GM12878 (cell line): ENCODE measurements around the gene CAMK2A. TPM values are rescaled to one million over a fixed set of nuclear protein-coding genes. Genes with fewer than 3 reads are reported as not detected.

Experiments
- ATAC-seq: fragments of 200-7000 bp; cut with Tn5 transposase; 3 replicates; pipeline ENCODE4 v1.9.1; 2020; ENCODE audit warnings: mild to moderate bottlenecking, moderate library complexity
- BruUV-seq: library from RNA; stranded (reverse); fragments of 400-500 nt; replicated peaks from 2 replicates; lab custom pipeline; 2021; lab: Mats Ljungman, UMichigan
- CTCF ChIA-PET: fragments of 300-600 bp; sonication (Branson Sonifier 250); formaldehyde crosslinking; extraction: SDS; loops from one replicate; lab custom pipeline; 2021; ENCODE audit warnings: inconsistent platforms; lab: Yijun Ruan, JAX
- POLR2A ChIA-PET: fragments of 350-600 bp; formaldehyde crosslinking; extraction: SDS; loops from one replicate; lab custom pipeline; 2021; ENCODE audit warnings: inconsistent platforms; lab: Charles Lee
- RAD21 ChIA-PET: fragments of 300-600 bp; sonication (Branson Sonifier 250); formaldehyde crosslinking; loops from one replicate; lab custom pipeline; 2023; ENCODE audit warnings: antibody characterized with exemption; ENCODE audit not compliant: unreplicated experiment; lab: Charles Lee
- SMC1A ChIA-PET: fragments of 300-600 bp; sonication (Branson Sonifier 250); formaldehyde crosslinking; loops from one replicate; lab custom pipeline; 2023; ENCODE audit not compliant: unreplicated experiment, uncharacterized antibody; lab: Charles Lee
- DNase-seq: peaks from one replicate; pipeline ENCODE4 v3.0.0-alpha.2; 2011; ENCODE audit warnings: low read depth, low spot score
- FAIRE-seq: peaks from 3 replicates; lab custom pipeline; 2011; peaks lifted over from hg19 to GRCh38; lab: Jason Lieb, UNC
- H2AFZ ChIP-seq: 2 replicates; pipeline ENCODE4 v1.6.0; 2011; ENCODE audit warnings: low read depth, low read length, control low read depth; ENCODE audit not compliant: control insufficient read depth
- H3K27ac ChIP-seq: 2 replicates; pipeline ENCODE4 v1.5.1; 2011; ENCODE audit warnings: control low read depth; ENCODE audit not compliant: control insufficient read depth, insufficient read depth
- H3K27me3 ChIP-seq, 2 experiments: replicated peaks in 1 of 2; 2 replicates each; pipeline versions ENCODE4 v1.6.0 to v1.6.1; 2011; ENCODE audit warnings: low read length in 1 of 2; ENCODE audit not compliant: control insufficient read depth in 2 of 2, insufficient read depth in 2 of 2
- H3K36me3 ChIP-seq, 2 experiments: 2 replicates each; pipeline ENCODE4 v1.5.1; 2011; ENCODE audit warnings: low read length in 1 of 2; ENCODE audit not compliant: control insufficient read depth in 2 of 2, insufficient read depth in 2 of 2
- H3K4me1 ChIP-seq: 2 replicates; pipeline ENCODE4 v1.6.1; 2011; ENCODE audit warnings: mild to moderate bottlenecking, low read length, moderate library complexity, mixed read lengths; ENCODE audit not compliant: control insufficient read depth, insufficient read depth
- H3K4me2 ChIP-seq: 2 replicates; pipeline ENCODE4 v1.6.0; 2011; ENCODE audit warnings: control low read depth; ENCODE audit not compliant: control insufficient read depth, insufficient read depth
- H3K4me3 ChIP-seq: fragments of 200-600 bp; sonication (generic); 2 replicates; pipeline ENCODE4 v1.5.1; 2016
- H3K79me2 ChIP-seq: 2 replicates; pipeline ENCODE4 v1.6.0; 2011; ENCODE audit warnings: low read length; ENCODE audit not compliant: control insufficient read depth, insufficient read depth
- H3K9ac ChIP-seq: 2 replicates; pipeline ENCODE4 v1.8.0; 2011; ENCODE audit warnings: low read length, control low read depth, mixed read lengths; ENCODE audit not compliant: control insufficient read depth, insufficient read depth
- H3K9me3 ChIP-seq: replicated peaks from 3 replicates; pipeline ENCODE4 v1.5.1; 2011; ENCODE audit warnings: mild to moderate bottlenecking, low read length; ENCODE audit not compliant: control insufficient read depth, insufficient read depth
- H4K20me1 ChIP-seq: 2 replicates; pipeline ENCODE4 v1.6.0; 2011; ENCODE audit not compliant: control insufficient read depth, insufficient read depth
- SREBF1 ChIP-seq: IDR thresholded peaks from 2 replicates; pipeline ENCODE4 v1.6.1; 2012; ENCODE audit warnings: mild to moderate bottlenecking, low read length
- WGBS: methylation state at CpG from one replicate; pipeline ENCODE4 v1.1.6; 2016; ENCODE audit warnings: low lambda C conversion rate; ENCODE audit not compliant: insufficient replicate concordance, insufficient coverage; ENCODE audit errors: missing lambda C conversion rate; 5-methylcytosine and 5-hydroxymethylcytosine counted together
- in situ Hi-C: fragments of 300-500 bp; cut with MboI; formaldehyde crosslinking; loops from 9 replicates; pipeline ENCODE4 v1.14.3; 2018; ENCODE audit warnings: mixed read lengths
- intact Hi-C: fragments of 100-400 bp; cut with micrococcal nuclease; formaldehyde crosslinking; loops from one replicate; pipeline ENCODE4 v1.14.2; 2022; ENCODE audit not compliant: unreplicated experiment
- polyA plus RNA-seq, 11 experiments: library from polyadenylated mRNA; depleted of rRNA in 4 of 11; unstranded in 6 of 11; stranded (reverse) in 5 of 11; fragments of >200 nt; fragmentation: Nextera tagmentation in 4 of 11; fragmentation: Illumina TruSeq in 1 of 11; extraction: Ambion mirVana in 4 of 11; extraction: Trizol in 1 of 11; gene quantifications; 1 replicate in 1 of 11; 2 replicates in 10 of 11; pipeline versions ENCODE4 v1.2.1 to v1.2.3, GENCODE V29; 2011 to 2016; ENCODE audit warnings: inconsistent platforms in 2 of 11, missing spikeins in 2 of 11, low read depth in 1 of 11
- total RNA-seq, 4 experiments: library from RNA; depleted of rRNA in 3 of 4; stranded (reverse); fragments of >200 nt in 3 of 4; fragmentation: Illumina TruSeq in 1 of 4; extraction: Trizol in 1 of 4; gene quantifications; 2 replicates each; pipeline versions ENCODE4 v1.2.1 to v1.2.3, GENCODE V29; 2013 to 2021
- TF ChIP-seq, protein P1 (sequence below), 3 experiments: IDR thresholded peaks in 2 of 3; conservative IDR thresholded peaks in 1 of 3; 2 replicates each; pipeline ENCODE4 v1.5.1; 2011; ENCODE audit warnings: low read depth in 3 of 3, low read length in 3 of 3, mild to moderate bottlenecking in 3 of 3, control low read depth in 2 of 3, moderate library complexity in 2 of 3, inconsistent platforms in 1 of 3, mixed read lengths in 1 of 3; ENCODE audit not compliant: control insufficient read depth in 2 of 3, insufficient read depth in 1 of 3; ENCODE audit errors: extremely low read depth in 1 of 3

Gene CAMK2A
- total and polyA plus RNA-seq, 10 of the 15 experiments (the other 5 are each of a cell fraction or from before 2014, with no cell fraction given) = 0.11 TPM; not detected in 9

DNA sequence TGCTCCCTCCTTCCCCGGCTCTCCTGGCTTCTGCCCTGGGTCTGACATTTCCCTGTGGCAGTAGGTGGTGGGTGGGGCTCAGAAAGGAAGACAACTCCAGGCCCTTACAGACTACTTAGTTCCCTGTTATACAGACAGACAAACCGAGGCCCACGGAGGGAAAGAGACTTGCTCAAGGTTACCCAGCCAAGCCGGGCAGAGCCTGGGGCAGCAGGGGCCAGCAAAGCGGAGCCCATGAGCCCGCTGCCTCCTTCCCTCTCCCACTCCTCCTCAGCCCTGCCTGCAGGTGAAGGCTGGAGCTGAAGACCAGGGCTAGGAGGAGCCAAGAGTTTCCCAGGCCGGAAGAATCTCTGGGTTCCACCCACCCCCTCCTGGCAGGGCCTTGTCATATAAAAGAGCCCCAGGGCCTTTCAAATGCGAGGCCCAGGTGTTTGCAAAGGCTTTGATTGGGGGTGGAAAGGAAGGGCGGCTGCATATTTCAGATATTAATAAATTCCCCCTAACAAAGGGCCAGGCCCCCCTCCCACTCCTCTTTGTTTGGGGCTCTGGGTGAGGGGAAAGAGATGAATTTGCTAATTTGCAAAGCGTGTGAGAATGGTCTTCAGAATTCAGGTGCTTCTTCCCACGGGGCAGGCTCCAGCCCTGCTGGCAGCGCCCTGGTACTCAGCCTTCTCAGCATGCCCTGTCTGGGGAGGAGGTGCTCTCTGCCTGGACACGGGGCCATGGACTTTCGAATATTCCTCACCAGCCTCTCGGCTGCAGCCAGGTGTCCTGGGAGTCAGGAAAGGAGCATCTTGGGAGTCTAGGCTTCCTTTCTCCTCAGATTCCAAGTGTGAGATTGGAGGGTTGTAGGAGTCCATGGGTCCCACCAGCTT is 78.2 kb downstream of the CAMK2A start:
- BruUV-seq = no TSS peak
- in situ Hi-C loops (no loop called here), intact Hi-C loops (loop anchor here (10.0 kb wide), 1 partner anchor 577 kb away; no protein-coding TSS in a partner anchor)
- 0 out of 3 replicates have a peak, but pooled peaks have one; percentile 9 for ATAC-seq
- no peak for TF ChIP-seq SREBF1
- TF ChIP-seq, protein P1, sequence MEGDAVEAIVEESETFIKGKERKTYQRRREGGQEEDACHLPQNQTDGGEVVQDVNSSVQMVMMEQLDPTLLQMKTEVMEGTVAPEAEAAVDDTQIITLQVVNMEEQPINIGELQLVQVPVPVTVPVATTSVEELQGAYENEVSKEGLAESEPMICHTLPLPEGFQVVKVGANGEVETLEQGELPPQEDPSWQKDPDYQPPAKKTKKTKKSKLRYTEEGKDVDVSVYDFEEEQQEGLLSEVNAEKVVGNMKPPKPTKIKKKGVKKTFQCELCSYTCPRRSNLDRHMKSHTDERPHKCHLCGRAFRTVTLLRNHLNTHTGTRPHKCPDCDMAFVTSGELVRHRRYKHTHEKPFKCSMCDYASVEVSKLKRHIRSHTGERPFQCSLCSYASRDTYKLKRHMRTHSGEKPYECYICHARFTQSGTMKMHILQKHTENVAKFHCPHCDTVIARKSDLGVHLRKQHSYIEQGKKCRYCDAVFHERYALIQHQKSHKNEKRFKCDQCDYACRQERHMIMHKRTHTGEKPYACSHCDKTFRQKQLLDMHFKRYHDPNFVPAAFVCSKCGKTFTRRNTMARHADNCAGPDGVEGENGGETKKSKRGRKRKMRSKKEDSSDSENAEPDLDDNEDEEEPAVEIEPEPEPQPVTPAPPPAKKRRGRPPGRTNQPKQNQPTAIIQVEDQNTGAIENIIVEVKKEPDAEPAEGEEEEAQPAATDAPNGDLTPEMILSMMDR (IDR thresholded peaks at IDR 0.05 in 2 of 3, conservative IDR thresholded peaks at IDR 0.05 in 1 of 3; ENCODE audit: control insufficient read depth in 2 of 3, extremely low read depth in 1 of 3, insufficient read depth in 1 of 3, low read depth in 3 of 3, low read length in 3 of 3) = peak in 1 of 3 experiments; percentile 12; a peak in 2 of 6 replicates
- FAIRE-seq = no peak
- no peaks in the 10 kb centered on the region for H3K9me3 ChIP-seq
- H3K9ac ChIP-seq = no peak overlapping the region
- no peaks in the 10 kb centered on the region for H3K36me3 ChIP-seq
- no peaks in the 10 kb centered on the region for H3K4me1 ChIP-seq
- WGBS = 27% methylated on average over 15 of the region's 15 CpGs
- H3K4me2 ChIP-seq = no peak overlapping the region
- no peaks in the 10 kb centered on the region for H3K79me2 ChIP-seq
- ChIA-PET SMC1A (interaction anchor here (1.4 kb wide), 1 partner anchor 49 kb away, joined by 3 read pairs; no protein-coding TSS in a partner anchor), POLR2A (no interaction called here), CTCF (interaction anchor here (1.5 kb wide), 1 partner anchor 51 kb away, joined by 3 read pairs; no protein-coding TSS in a partner anchor), RAD21 (interaction anchor here (1.4 kb wide), 1 partner anchor 48 kb away, joined by 5 read pairs; no protein-coding TSS in a partner anchor)
- H3K27ac ChIP-seq = no peak overlapping the region
- no peak overlapping the region for H2AFZ ChIP-seq
- H4K20me1 ChIP-seq = no peaks in the 10 kb centered on the region
- H3K27me3 ChIP-seq = peaks cover 0 to 3% of the 10 kb centered on the region in 2 experiments; a peak in 2 of 4 replicates
- H3K4me3 ChIP-seq = no peak overlapping the region
- DNase-seq = no peak
